COLO668 (cell line): ENCODE measurements around the gene PCNX1.

Experiments used
- DNase-seq: peaks from one replicate; lab custom pipeline; 2025; ENCODE audit not compliant: unreplicated experiment; lab: John Stamatoyannopoulos, UW

The PCNX1 gene

GRCh38 chr14:70955543-70956480, 48.6 kb downstream of the PCNX1 start:
- no peak for DNase-seq

- DNase-seq, result no peak
Observed at GRCh38 chr14:70956511-70956910, 49.3 kb downstream of the PCNX1 start.

- DNase-seq, result no peak
Observed at GRCh38 chr14:70957710-70958109, 50.5 kb downstream of the PCNX1 start.

DNA sequence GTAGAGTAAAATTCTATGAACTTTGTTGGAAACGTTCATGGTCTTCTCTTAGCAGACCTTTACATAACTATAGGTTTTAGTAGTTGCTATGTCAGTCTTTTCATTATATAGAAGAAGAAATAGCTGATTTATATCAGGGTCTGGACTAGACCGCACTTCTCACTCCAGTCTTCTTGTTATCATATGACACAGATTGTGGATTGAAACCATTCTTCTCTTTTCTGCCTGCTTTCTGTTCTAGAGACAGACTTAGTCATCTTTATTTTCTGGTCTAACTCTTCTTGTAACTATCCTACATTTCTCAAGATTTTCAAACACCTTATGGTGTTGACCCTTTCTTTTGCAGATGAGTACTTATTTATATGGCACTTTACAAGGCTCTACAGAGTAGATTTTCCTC, 55.7 kb downstream of the PCNX1 start:
- no peak for DNase-seq

DNA sequence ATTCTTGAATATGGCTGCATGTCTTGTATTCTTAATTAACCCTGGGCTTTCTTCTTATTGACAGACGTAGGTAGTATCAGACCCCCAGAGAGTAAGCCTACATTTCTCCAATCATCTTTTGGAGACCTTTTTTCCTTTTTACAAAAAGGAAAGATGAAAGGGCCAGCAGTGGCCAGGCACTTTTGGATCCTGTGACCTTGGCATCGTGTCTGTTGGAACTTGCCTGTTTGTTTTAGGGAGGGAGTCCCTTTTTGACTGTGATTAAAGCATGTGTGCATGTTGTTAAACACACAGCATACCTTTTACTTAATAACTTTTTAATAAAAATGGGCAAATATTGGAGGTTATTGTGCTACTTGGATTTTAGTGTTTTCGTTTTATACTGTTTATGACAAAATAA, 57.2 kb downstream of the PCNX1 start:
- no peak for DNase-seq

GRCh38 chr14:70971560-70971959, 64.3 kb downstream of the PCNX1 start:
- DNase-seq, result no peak

GRCh38 chr14:70972107-70972976, 65.1 kb downstream of the PCNX1 start:
- peak; percentile 86 for DNase-seq

GRCh38 chr14:70976591-70976990, 69.3 kb downstream of the PCNX1 start:
- DNase-seq, result no peak

DNA sequence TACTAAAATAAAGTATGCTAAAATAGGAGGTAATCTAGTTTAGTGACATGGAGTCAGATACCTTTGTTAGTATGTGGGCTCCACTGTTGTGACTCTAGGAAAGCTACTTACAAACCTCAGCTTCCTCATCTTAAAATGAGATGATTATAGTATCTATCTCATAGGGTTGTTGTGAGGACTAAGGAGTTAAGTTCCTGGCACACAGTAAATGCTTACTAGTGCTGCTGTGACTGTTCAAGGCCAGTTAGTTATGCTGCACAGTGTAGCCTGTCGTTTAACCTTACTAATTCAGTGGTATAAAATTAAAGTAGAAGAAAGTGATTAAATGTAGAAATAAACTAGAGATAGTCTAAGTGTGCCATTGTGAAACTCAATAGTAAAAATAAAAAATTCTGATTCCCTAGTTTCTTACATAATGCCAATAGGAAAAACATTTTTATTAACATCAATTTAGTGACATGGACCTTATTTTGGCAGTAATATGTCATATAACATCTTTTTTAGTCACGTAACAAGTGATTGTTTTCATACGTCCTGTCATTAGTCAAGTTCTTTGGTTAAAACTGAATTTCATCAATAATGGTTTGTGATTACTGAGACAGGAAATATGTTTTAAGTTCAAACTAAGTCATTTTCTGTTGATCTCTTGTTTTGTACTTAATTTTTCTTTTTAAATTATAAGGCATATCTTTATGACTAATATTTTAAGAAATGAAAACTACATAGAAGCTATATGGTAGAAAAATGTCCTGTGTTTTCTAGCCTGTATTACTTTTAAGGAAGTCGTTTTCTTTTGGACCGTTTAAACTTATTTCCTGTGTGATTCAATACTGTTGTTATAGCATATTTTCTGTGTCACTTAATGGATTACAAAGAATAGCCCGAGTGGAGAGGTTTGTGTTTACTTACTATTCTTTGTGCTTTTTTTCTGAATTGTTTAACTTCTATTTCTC, 74.0 kb downstream of the PCNX1 start:
- DNase-seq, result no peak

DNA sequence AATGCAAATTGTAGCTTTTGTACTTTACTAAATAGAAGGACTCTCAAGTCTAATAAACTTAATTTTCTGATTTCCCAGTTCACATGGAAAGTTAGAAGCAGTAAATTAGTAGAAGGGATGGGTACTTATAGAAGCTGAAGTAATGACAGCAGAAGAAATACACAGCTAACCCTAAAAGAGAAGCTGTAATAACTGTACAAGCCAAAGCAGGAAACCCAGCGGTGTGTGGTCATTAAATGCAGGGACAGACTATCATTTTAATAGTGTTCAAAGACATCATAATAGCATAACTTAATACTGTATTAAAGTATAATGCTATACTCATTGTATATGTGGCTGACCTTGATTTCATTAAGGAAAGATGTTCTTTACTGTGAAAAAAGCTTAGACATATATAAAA, 74.9 kb downstream of the PCNX1 start:
- DNase-seq, result no peak

DNA sequence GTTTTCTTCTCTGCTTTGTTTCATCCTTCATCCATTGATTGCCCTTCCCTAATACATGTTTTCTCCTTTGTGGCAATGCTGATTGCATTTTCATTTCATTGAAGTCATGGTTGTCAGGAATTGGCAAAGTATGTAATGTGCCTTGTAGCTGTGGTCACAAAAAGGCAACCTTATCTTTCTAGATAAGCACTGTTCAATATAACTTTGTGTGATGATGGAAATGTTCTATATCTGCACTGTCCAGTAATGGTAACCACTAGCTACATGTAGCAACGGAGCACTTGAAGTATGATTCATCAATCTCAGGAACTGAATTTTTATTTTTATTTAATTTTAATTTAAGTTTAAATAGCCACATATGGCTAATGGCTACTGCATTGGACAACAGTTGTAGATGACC, 79.8 kb downstream of the PCNX1 start:
- DNase-seq, result no peak

DNA sequence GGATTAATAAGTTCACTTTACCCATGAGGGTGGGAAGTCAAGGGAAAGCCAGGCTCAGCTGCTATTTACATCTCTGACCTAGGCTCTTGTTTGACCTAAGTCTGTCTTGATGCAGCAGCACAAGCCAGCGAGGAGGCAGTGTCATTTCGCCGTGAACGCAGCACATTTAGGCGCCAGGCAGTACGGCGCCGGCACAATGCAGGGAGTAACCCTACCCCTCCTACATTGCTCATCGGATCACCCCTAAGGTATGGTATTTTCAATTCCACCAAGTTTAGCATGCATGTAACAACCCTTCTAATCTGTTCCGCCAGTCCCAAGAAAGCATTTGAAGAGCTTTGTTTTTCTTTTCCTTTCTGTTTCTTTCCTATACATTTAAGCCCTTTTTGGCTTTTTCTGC, 81.2 kb downstream of the PCNX1 start:
- no peak for DNase-seq

DNA sequence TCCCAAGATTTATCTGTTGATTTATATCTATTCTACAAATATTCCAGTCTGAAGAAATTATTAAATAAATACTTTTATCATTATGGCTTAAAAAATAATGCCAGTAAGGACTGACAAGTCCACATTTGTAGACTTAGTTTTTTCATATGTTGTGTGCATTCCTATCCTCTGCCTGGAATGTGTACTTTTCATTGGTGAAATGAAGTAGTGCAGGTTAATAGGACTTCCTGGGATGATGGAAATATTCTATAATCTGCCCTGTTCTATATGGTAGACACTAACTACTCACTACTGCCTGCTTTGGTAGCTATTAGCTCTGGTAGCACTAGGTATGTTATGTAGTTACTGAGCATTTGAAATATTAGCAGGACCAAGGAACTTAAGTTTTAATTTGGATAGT, 86.7 kb downstream of the PCNX1 start:
- DNase-seq, result no peak

DNA sequence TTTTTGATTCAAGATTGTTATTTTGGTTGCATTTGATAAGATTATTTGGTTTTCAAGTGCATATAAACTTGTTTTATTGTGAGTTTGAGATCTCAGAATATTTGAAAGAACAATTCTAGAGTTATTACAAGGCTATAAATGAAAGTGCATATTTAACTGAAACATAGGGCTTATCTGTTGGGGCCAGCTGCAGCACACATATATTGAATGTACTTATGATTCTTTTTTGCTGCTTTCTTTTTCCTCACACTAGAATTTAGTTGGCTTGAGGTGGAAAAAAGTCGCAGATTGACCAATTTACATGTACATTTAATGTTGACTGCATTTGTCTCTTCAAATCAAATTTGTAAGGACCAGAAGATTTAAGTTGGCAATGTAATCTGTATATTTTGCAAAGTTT, 88.0 kb downstream of the PCNX1 start:
- DNase-seq, result no peak

DNA sequence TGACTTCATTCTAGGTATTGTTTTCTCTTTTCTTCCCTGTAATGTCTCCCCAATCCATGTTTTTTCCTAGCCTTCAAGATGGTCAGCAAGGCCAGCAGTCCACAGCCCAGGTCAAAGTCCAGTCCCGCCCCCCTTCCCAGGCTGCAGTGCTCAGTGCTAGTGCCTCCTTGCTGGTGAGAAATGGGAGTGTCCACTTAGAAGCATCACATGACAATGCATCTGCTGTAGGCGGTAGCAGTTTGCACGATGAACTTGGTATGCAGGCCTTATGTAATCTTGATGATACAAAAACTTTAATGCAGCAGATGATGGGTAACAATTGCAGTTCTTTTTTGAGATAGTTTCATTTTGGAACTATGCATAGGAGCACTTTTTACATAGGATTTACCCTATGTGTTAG, 88.4 kb downstream of the PCNX1 start:
- DNase-seq, result no peak

DNA sequence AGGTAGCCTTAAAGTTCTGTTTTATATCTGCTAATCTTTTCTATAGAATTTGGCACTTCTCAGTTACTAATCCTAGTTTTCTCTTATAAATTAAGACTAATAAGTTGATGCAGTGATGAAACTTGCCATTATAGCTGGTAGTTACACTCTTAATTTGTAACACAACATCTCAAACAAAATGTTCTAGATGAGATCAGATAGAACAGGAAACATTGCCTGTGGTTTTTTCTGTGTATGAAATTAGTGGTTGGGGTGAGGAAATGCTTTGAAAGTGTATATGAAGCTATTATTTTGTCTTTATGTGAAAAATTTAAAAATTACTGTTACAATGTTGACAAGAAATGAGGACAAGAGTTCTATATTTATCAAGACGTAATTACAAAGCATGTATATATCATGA, 91.9 kb downstream of the PCNX1 start:
- no peak for DNase-seq

DNA sequence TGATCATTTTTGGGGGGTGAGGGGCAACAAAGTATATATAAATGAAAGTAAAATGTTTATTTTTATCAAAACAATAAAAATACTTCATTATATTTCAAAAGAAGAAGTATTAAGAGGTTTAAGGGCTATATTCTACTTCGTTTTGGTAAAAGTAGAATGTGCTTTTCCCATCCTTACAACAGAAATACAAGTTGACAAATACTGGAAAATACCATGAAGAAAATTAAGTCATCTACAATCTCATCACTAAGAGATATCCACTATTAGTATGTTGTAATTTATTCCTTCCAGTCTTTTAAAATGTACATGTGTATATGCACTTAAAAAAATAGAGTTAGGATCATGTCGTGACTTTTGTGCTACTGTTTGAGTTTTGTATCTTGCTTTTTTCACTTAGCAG, 92.8 kb downstream of the PCNX1 start:
- DNase-seq, result no peak

DNA sequence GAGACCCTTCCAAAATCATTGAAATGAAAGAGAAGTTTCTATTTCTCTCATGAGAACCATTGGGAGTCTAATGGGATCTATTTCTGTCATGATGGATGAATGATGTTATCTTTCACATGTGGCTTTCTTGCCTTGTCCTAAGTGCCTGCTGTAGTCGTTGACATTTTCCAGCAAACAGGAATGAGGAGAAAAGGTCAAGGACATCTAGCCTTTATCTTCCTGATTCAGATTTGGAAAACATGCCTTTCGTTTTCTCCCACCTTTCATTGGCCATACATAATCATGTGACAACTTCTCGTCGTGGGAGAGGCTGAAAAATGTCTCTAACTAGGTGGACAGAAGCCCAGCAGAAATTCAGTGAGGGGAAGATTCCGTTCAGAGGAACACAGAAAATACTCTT, 94.5 kb downstream of the PCNX1 start:
- no peak for DNase-seq

DNA sequence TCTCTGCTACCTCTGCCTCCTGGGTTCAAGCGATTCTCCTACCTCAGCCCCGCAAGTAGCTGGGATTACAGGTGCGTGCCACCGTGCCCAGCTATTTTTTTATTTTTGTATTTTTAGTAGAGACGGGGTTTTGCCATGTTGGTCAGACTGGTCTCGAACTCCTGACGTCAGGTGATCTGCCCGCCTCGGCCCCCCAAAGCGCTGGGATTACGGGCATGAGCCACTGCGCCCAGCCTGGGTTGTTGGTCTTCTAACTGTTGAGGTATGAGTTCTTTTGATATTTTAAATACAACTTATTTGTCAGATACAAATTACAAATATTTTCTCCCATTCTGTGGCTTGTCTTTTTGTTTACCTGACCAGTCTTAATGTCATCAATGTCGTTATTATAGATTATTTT, 95.9 kb downstream of the PCNX1 start:
- DNase-seq, result no peak

DNA sequence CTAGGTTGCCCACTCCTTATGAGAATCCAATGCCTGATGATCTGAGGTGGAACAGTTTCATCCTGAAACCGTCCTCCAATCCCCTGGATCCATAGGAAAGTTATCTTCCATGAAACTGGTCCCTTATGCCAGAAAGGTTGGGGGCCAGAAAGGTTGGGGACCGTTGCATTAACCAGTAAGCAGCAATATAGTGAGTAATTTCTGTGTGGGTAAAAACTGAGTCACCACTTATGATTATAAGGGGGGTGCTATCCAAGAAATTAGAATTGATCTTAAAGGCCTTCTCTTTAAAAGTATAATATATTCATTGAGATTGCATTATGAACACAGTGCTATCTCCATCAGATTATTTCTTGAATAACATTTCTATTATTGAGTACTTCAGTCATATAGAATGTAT, 97.2 kb downstream of the PCNX1 start:
- no peak for DNase-seq

DNA sequence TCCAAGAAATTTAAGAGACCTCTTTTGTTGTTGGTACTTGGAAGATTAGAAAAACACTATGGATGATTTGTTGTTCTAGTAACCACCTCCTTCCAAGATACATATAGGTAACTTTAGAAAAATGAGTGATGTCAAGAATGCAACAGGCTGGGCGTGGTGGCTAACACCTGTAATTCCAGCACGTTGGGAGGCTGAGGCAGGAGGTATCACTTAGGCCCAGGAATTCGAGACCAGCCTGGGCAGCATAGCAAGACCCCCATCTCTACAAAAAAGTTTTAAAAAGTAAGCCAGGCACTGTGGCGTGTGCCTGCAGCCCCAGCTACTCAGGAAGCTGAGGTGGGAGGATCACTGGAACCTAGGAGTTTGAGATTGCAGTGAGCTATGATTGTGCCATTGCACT, 97.8 kb downstream of the PCNX1 start:
- no peak for DNase-seq
